Measurements from ENCODE around the gene CDKN2AIPNL.
A peak's percentile ranks its signal among the peaks of the same experiment; 100 is the strongest.

The CDKN2AIPNL gene

DNA sequence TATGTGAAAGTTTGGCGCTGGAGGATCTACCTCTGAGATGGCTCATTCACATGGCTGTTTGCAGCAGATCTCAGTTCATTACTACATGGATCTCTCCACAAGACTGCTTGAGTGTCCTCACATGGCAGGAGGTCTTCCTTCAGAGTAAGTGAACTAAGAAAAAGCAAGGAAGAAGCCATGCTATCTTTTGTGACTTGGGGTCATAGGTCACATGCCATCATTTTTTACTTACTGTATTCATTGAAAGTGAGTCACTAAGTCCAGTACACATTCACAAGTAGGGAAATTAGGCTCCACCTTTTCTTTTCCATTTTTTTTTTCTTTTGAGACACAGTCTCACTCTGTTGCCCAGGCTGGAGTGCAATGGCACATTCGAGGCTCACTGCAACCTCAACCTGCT is 8.7 kb upstream of the CDKN2AIPNL start:
- Histone ChIP-seq H4K12ac (ENCODE audit: low read depth, low read length) (no peak overlapping the region), H3K18ac (ENCODE audit: low read length) (no peak overlapping the region), H3K79me2 (ENCODE audit: control insufficient read depth, insufficient read depth, low read length, poor library complexity) (no peaks in the 10 kb centered on the region), H3K9ac (ENCODE audit: low read length) (no peak overlapping the region), H3K36me3 (ENCODE audit: control insufficient read depth in 1 of 2, insufficient read depth in 2 of 2, low read length in 2 of 2) (no peaks in the 10 kb centered on the region), H3K27ac (ENCODE audit: low read depth, low read length) (no peak overlapping the region), H3K4me3 (ENCODE audit: low read depth, low read length) (no peak overlapping the region), H4K8ac (ENCODE audit: low read depth, low read length) (no peak overlapping the region), H4K91ac (ENCODE audit: low read depth, low read length) (no peak overlapping the region), H3K4me1 (ENCODE audit: control insufficient read depth in 1 of 2, insufficient read depth in 2 of 2, low read length in 2 of 2) (peaks cover 2 to 5% of the 10 kb centered on the region in 2 experiments), H2BK5ac (ENCODE audit: low read depth, low read length, poor library complexity) (no peak overlapping the region), H2AK5ac (ENCODE audit: low read length) (no peak overlapping the region), H3K4ac (ENCODE audit: low read depth, low read length) (no peak overlapping the region), H3K79me1 (ENCODE audit: low read length) (no peaks in the 10 kb centered on the region), H3K4me2 (ENCODE audit: low read length) (no peak overlapping the region), H2BK120ac (ENCODE audit: insufficient read depth, low read length, poor library complexity) (no peak overlapping the region), H3K9me3 (ENCODE audit: insufficient read depth, low read depth, low read length) (no peaks in the 10 kb centered on the region), H2BK12ac (ENCODE audit: low read length) (no peak overlapping the region), H3K23ac (ENCODE audit: low read length) (no peak overlapping the region), H2AFZ (ENCODE audit: insufficient read depth, low read length, poor library complexity) (no peak overlapping the region), H3K27me3 (ENCODE audit: insufficient read depth, low read length) (no peaks in the 10 kb centered on the region), H3K14ac (ENCODE audit: low read length) (no peak overlapping the region)
- WGBS (ENCODE audit: extremely low coverage, insufficient coverage, insufficient read length): no CpG with 5 or more reads among the region's 2 CpGs
- peak; percentile 27 to 65 for DNase-seq

DNA sequence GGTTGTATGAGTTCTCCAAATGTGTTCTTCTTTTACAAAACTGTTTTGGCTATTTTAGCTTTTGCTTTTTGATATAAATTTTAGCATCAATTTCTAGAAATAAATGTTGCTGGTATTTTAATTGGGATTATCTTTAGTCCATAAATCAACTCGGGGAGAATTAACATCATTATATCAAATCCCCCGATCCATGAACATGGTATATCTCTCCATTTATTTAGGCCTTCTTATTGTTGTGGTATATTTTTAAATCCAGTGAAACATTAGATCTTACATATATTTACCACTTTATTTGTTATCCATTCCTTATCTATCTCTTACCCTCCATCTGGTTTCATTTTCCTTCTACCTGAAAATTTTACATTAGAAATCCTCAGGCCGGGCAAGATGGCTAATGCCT is 7.3 kb upstream of the CDKN2AIPNL start:
- no peak overlapping the region for H3K23ac ChIP-seq (ENCODE audit: low read length)
- H3K4me3 ChIP-seq (ENCODE audit: low read depth, low read length): no peak overlapping the region
- no peak overlapping the region for H3K9ac ChIP-seq (ENCODE audit: low read length)
- no peak overlapping the region for H2AFZ ChIP-seq (ENCODE audit: insufficient read depth, low read length, poor library complexity)
- no peaks in the 10 kb centered on the region for H3K36me3 ChIP-seq (ENCODE audit: control insufficient read depth in 1 of 2, insufficient read depth in 2 of 2, low read length in 2 of 2)
- H3K4me1 ChIP-seq (ENCODE audit: control insufficient read depth in 1 of 2, insufficient read depth in 2 of 2, low read length in 2 of 2): peaks cover 2 to 5% of the 10 kb centered on the region in 2 experiments
- H3K27ac ChIP-seq (ENCODE audit: low read depth, low read length): no peak overlapping the region
- no peak overlapping the region for H3K14ac ChIP-seq (ENCODE audit: low read length)
- H2BK120ac ChIP-seq (ENCODE audit: insufficient read depth, low read length, poor library complexity): no peak overlapping the region
- H3K79me2 ChIP-seq (ENCODE audit: control insufficient read depth, insufficient read depth, low read length, poor library complexity): no peaks in the 10 kb centered on the region
- no peak overlapping the region for H2AK5ac ChIP-seq (ENCODE audit: low read length)
- H3K9me3 ChIP-seq (ENCODE audit: insufficient read depth, low read depth, low read length): no peaks in the 10 kb centered on the region
- H3K79me1 ChIP-seq (ENCODE audit: low read length): no peaks in the 10 kb centered on the region
- no peak overlapping the region for H4K8ac ChIP-seq (ENCODE audit: low read depth, low read length)
- no peak overlapping the region for H3K18ac ChIP-seq (ENCODE audit: low read length)
- H4K12ac ChIP-seq (ENCODE audit: low read depth, low read length): no peak overlapping the region
- DNase-seq: no peak
- H2BK5ac ChIP-seq (ENCODE audit: low read depth, low read length, poor library complexity): no peak overlapping the region
- H4K91ac ChIP-seq (ENCODE audit: low read depth, low read length): no peak overlapping the region
- no peak overlapping the region for H2BK12ac ChIP-seq (ENCODE audit: low read length)
- no peak overlapping the region for H3K4me2 ChIP-seq (ENCODE audit: low read length)
- no CpG with 5 or more reads among the region's 3 CpGs for WGBS (ENCODE audit: extremely low coverage, insufficient coverage, insufficient read length)
- no peaks in the 10 kb centered on the region for H3K27me3 ChIP-seq (ENCODE audit: insufficient read depth, low read length)
- H3K4ac ChIP-seq (ENCODE audit: low read depth, low read length): no peak overlapping the region

DNA sequence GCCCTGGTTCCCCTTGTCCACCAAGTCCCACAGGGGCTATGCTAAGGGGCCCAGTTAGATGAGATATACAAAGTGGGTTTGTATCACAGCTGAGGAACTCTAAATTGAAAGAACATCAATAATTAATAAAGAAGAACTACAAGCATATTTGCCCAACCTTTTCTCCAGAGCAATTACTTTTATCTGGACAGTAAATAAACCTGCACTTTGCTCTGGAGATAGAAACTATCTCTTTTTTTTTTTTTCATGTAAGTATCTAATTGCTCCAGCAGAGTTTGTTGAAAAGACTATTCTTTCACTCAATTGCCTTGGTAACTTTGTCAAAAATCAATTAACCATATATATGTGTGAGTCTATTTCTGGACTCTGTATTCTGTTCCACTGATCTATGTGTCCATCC is 6.0 kb upstream of the CDKN2AIPNL start:
- Histone ChIP-seq H3K79me2 (ENCODE audit: control insufficient read depth, insufficient read depth, low read length, poor library complexity) (no peaks in the 10 kb centered on the region), H2BK12ac (ENCODE audit: low read length) (no peak overlapping the region), H2AFZ (ENCODE audit: insufficient read depth, low read length, poor library complexity) (no peak overlapping the region), H3K18ac (ENCODE audit: low read length) (no peak overlapping the region), H3K23ac (ENCODE audit: low read length) (no peak overlapping the region), H2AK5ac (ENCODE audit: low read length) (no peak overlapping the region), H3K14ac (ENCODE audit: low read length) (no peak overlapping the region), H4K12ac (ENCODE audit: low read depth, low read length) (no peak overlapping the region), H3K4me1 (ENCODE audit: control insufficient read depth in 1 of 2, insufficient read depth in 2 of 2, low read length in 2 of 2) (peaks cover 0 to 1% of the 10 kb centered on the region in 2 experiments), H3K79me1 (ENCODE audit: low read length) (no peaks in the 10 kb centered on the region), H2BK120ac (ENCODE audit: insufficient read depth, low read length, poor library complexity) (no peak overlapping the region), H2BK5ac (ENCODE audit: low read depth, low read length, poor library complexity) (no peak overlapping the region), H3K36me3 (ENCODE audit: control insufficient read depth in 1 of 2, insufficient read depth in 2 of 2, low read length in 2 of 2) (no peaks in the 10 kb centered on the region), H3K4ac (ENCODE audit: low read depth, low read length) (no peak overlapping the region), H4K91ac (ENCODE audit: low read depth, low read length) (no peak overlapping the region), H3K9ac (ENCODE audit: low read length) (no peak overlapping the region), H4K8ac (ENCODE audit: low read depth, low read length) (no peak overlapping the region), H3K4me2 (ENCODE audit: low read length) (no peak overlapping the region), H3K4me3 (ENCODE audit: low read depth, low read length) (no peak overlapping the region), H3K27ac (ENCODE audit: low read depth, low read length) (no peak overlapping the region), H3K27me3 (ENCODE audit: insufficient read depth, low read length) (no peaks in the 10 kb centered on the region), H3K9me3 (ENCODE audit: insufficient read depth, low read depth, low read length) (no peaks in the 10 kb centered on the region)
- DNase-seq: no peak

DNA sequence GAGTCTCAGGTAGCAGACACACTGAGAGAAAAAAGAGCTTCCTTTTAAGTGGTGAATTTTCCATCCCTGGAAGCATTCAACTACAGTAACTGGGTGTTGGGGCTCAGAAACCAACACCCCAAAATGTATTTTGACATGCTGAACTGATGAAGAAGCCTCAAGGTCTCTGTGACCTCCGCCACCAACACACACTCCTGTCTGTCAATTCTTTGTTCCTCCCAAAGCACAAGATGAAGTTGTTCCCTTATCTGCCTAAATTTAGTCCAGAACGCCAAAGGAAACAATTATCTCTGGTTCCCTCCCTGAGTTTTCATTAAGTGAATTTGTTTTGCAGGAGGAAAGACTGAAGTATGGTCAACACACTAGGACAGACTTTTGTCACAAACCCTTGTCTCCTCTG is 1.4 kb upstream of the CDKN2AIPNL start:
- Histone ChIP-seq H4K91ac (ENCODE audit: low read depth, low read length) (no peak overlapping the region), H2AFZ (ENCODE audit: insufficient read depth, low read length, poor library complexity) (no peak overlapping the region), H3K79me1 (ENCODE audit: low read length) (peaks cover 9% of the 10 kb centered on the region), H3K18ac (ENCODE audit: low read length) (no peak overlapping the region), H3K23ac (ENCODE audit: low read length) (no peak overlapping the region), H3K4me1 (ENCODE audit: control insufficient read depth in 1 of 2, insufficient read depth in 2 of 2, low read length in 2 of 2) (peaks cover 7 to 10% of the 10 kb centered on the region in 2 experiments), H2AK5ac (ENCODE audit: low read length) (no peak overlapping the region), H3K4me3 (ENCODE audit: low read depth, low read length) (no peak overlapping the region), H4K8ac (ENCODE audit: low read depth, low read length) (no peak overlapping the region), H3K36me3 (ENCODE audit: control insufficient read depth in 1 of 2, insufficient read depth in 2 of 2, low read length in 2 of 2) (no peaks in the 10 kb centered on the region), H3K27ac (ENCODE audit: low read depth, low read length) (no peak overlapping the region), H2BK120ac (ENCODE audit: insufficient read depth, low read length, poor library complexity) (no peak overlapping the region), H2BK12ac (ENCODE audit: low read length) (no peak overlapping the region), H3K4me2 (ENCODE audit: low read length) (no peak overlapping the region), H3K4ac (ENCODE audit: low read depth, low read length) (no peak overlapping the region), H3K9ac (ENCODE audit: low read length) (no peak overlapping the region), H2BK5ac (ENCODE audit: low read depth, low read length, poor library complexity) (no peak overlapping the region), H3K9me3 (ENCODE audit: insufficient read depth, low read depth, low read length) (no peaks in the 10 kb centered on the region), H4K12ac (ENCODE audit: low read depth, low read length) (no peak overlapping the region), H3K14ac (ENCODE audit: low read length) (no peak overlapping the region), H3K27me3 (ENCODE audit: insufficient read depth, low read length) (no peaks in the 10 kb centered on the region), H3K79me2 (ENCODE audit: control insufficient read depth, insufficient read depth, low read length, poor library complexity) (peaks cover 6% of the 10 kb centered on the region)
- WGBS (ENCODE audit: extremely low coverage, insufficient coverage, insufficient read length): no CpG with 5 or more reads among the region's 2 CpGs
- no peak for DNase-seq

Measured in trophoblast cell (in vitro differentiated cells and primary cell).